Lower leg skin (tissue), 4 donors: ENCODE measurements around the gene TAMALIN. TPM values are rescaled to one million over a fixed set of nuclear protein-coding genes. Genes with fewer than 3 reads are reported as not detected.

Experiments used
- DNase-seq, 2 donors: peaks; one replicate each; pipeline ENCODE4 v3.0.0-alpha.2; 2019; ENCODE audit warnings: low spot score in 2 of 2
- H3K4me3 ChIP-seq: fragments of 200-600 bp; sonication (generic); 2 replicates; pipeline ENCODE4 v1.5.1; 2017; ENCODE audit warnings: mild to moderate bottlenecking, low read depth; ENCODE audit not compliant: poor library complexity, severe bottlenecking
- CTCF ChIP-seq, 3 donors: fragments of 450-650 bp; IDR thresholded peaks; one replicate each; pipeline ENCODE4 v1.5.1; 2016; ENCODE audit warnings: antibody characterized with exemption in 3 of 3, mild to moderate bottlenecking in 3 of 3, moderate library complexity in 2 of 3
- POLR2A ChIP-seq, 2 donors: fragments of 450-650 bp; IDR thresholded peaks; one replicate each; pipeline ENCODE4 v1.6.1; 2016 to 2017; ENCODE audit warnings: antibody characterized with exemption in 2 of 2, mild to moderate bottlenecking in 1 of 2, moderate library complexity in 1 of 2
- WGBS, 2 donors: methylation state at CpG; one replicate each; pipeline ENCODE4 v1.1.5; 2018; 5-methylcytosine and 5-hydroxymethylcytosine counted together
- intact Hi-C: fragments of 100-400 bp; cut with DNase I; formaldehyde crosslinking; loops from one replicate; pipeline ENCODE4 v1.15.0; 2023; ENCODE audit warnings: low total_unique reads
- total RNA-seq, 4 donors: library from RNA; depleted of rRNA; stranded (reverse); fragments of >200 nt; gene quantifications; one replicate each; pipeline ENCODE4 v1.1.0, GENCODE V29; 2016

TAMALIN gene
- total RNA-seq, 4 donors from 2014 or later: 14.6 to 34.2 (median 25.9) TPM

DNA sequence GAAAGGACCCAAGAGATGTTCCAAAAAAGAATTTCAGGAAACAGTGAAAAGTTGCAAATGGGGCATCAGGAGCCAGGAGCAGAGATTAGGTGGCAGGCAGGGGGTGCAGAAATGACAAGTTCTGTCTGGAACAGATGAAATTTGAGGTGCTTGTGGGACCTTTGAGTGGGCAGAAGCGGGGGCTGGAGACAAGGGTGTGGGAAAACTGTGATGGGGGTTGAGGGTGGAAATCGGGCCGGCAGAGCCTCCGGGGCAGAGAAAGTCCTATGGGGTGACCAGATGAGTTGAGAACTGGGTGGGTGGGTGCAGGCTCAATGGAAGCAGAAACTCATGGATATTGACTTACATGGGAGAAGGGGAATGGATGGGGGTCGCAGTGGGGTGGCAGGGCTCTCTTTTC, 42.9 kb downstream of the TAMALIN start:
- no peak overlapping the region for H3K4me3 ChIP-seq
- WGBS, 2 donors: 85 to 92% methylated on average over 5 of the region's 5 CpGs
- intact Hi-C loops: no loop called here
- TF ChIP-seq CTCF (IDR thresholded peaks at IDR 0.05) (no peak), POLR2A (IDR thresholded peaks at IDR 0.05) (no peak)
- DNase-seq: no peak

GRCh38 chr12:52050116-52050757, 43.5 kb downstream of the TAMALIN start:
- 30 to 38% methylated on average over 12 to 15 of the region's 16 CpGs for WGBS, 2 donors
- intact Hi-C loops: no loop called here
- TF ChIP-seq POLR2A (IDR thresholded peaks at IDR 0.05) (no peak), CTCF (IDR thresholded peaks at IDR 0.05) (no peak)
- peak in 1 of 2 donors; percentile 94 for DNase-seq
- H3K4me3 ChIP-seq: peak overlapping the region; percentile 41

DNA sequence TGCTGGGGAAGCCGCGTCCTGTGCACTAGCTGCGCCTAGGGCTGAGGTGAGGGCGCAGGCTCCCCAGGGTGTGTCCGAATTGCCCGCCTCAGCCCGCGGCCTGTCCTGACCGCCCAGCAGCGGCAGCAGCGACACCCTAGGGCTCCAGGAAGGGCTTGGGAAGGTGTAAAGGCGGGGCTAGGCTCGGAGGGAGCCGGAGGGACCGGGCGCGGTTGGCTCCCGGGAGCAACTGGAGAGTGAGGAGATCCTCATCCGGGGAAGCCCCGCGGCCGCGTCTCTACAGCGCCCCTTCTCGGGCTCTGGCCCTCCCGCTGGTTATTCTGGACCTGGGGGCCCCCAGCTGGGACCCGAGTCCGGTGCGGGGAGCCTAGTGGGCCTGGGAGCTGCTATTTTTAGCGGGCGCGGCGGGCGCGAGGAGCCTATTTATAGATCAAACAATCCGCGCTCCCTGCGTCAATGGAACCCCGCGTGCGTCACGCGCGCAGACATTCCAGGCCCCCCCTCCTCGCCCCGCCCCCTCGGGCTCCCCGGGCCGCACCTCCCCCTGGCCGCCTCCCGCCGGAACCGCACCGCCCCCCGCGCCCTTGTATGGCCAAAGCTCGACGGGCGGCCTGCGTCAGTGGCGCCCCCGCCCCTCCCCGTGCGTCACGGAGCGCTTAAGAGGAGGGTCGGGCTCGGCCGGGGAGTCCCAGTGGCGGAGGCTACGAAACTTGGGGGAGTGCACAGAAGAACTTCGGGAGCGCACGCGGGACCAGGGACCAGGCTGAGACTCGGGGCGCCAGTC, 44.2 kb downstream of the TAMALIN start, which contains the start of gene NR4A1:
Gene NR4A1 (plus strand): TSS at position 685 of the 784 bp plus-strand sequence. CDS start 2,887 bp downstream, outside the sequence.
- intact Hi-C loops: no loop called here
- H3K4me3 ChIP-seq: peak within 1 kb of the TSS; percentile 41
- DNase-seq: peak; percentile 97 to 100
- 1 to 2% methylated on average over 34 to 35 of the region's 77 CpGs for WGBS, 2 donors
- no peak for TF ChIP-seq CTCF (IDR thresholded peaks at IDR 0.05)
- TF ChIP-seq POLR2A (IDR thresholded peaks at IDR 0.05): peak in 1 of 2 donors; percentile 84

GRCh38 chr12:52052468-52053186, 45.9 kb downstream of the TAMALIN start:
- peak overlapping the region; percentile 40 for H3K4me3 ChIP-seq
- DNase-seq: no peak
- TF ChIP-seq POLR2A (IDR thresholded peaks at IDR 0.05): no peak
- no peak for TF ChIP-seq CTCF (IDR thresholded peaks at IDR 0.05)
- intact Hi-C loops: no loop called here
- 47 to 49% methylated on average over 7 of the region's 7 CpGs for WGBS, 2 donors

- no peak for TF ChIP-seq POLR2A (IDR thresholded peaks at IDR 0.05)
- no peak for TF ChIP-seq CTCF (IDR thresholded peaks at IDR 0.05)
- WGBS, 2 donors: 73 to 77% methylated on average over 9 of the region's 9 CpGs
- intact Hi-C loops: no loop called here
- no peak overlapping the region for H3K4me3 ChIP-seq
- DNase-seq: no peak
Measured at GRCh38 chr12:52053536-52054209, 46.9 kb downstream of the TAMALIN start.
